GM18511 (cell line): ENCODE data around the gene CNOT8.

Experiments used
- ATAC-seq: cut with Tn5 transposase; IDR thresholded peaks from one replicate; pipeline ENCODE4 v1.9.1; 2021; ENCODE audit warnings: mild to moderate bottlenecking, moderate library complexity; ENCODE audit not compliant: unreplicated experiment

The CNOT8 gene

GRCh38 chr5:154863291-154864080, 5.1 kb downstream of the CNOT8 start:
- no peak for ATAC-seq

GRCh38 chr5:154865466-154866184, 7.2 kb downstream of the CNOT8 start:
- ATAC-seq = no peak

- ATAC-seq = no peak
These were observed 8.4 kb downstream of the CNOT8 start for GRCh38 chr5:154866841-154867240.

- ATAC-seq = no peak
These were observed 10.3 kb downstream of the CNOT8 start for GRCh38 chr5:154868702-154869101.

- no peak for ATAC-seq
These were observed 13.3 kb downstream of the CNOT8 start for GRCh38 chr5:154871734-154872133.

DNA sequence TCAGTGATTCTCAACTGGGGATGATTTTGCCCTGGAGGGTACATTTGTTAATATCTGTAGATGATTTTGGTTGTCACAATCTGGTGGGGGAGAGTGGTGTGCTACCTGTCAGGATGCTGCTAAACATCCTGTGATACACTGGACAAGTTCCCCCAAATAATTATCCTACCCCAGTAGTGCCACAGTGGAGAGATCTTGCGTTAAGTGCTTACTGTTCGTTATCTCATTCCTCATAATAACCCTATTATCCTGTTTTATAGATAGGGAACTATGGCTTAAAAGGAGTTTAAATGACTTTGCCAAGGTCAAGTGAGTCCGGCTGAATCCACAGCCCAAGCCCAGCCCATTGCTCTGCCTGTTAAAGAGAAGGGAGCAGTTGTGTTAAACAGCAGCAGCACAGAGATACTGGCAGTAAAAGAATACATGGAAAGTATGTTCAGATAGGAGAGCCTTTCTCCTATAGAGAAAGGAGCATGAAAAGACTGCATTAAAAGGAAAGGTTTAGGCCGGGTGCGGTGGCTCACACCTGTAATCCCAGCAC, 15.4 kb downstream of the CNOT8 start:
- no peak for ATAC-seq

- ATAC-seq = no peak
These were observed 20.4 kb downstream of the CNOT8 start for GRCh38 chr5:154878642-154879335.

- no peak for ATAC-seq
These were observed 23.6 kb downstream of the CNOT8 start for GRCh38 chr5:154881986-154882385.

- no peak for ATAC-seq
These were observed 26.0 kb downstream of the CNOT8 start for GRCh38 chr5:154884424-154884823.

GRCh38 chr5:154885439-154885838, 27.0 kb downstream of the CNOT8 start:
- no peak for ATAC-seq

GRCh38 chr5:154892369-154892771, 33.9 kb downstream of the CNOT8 start:
- ATAC-seq = no peak

GRCh38 chr5:154893381-154893780, 35.0 kb downstream of the CNOT8 start:
- no peak for ATAC-seq

GRCh38 chr5:154895606-154896561, 37.5 kb downstream of the CNOT8 start:
- no peak for ATAC-seq

GRCh38 chr5:154896562-154897165, 38.2 kb downstream of the CNOT8 start:
- no peak for ATAC-seq

GRCh38 chr5:154898210-154898609, 39.8 kb downstream of the CNOT8 start:
- no peak for ATAC-seq

DNA sequence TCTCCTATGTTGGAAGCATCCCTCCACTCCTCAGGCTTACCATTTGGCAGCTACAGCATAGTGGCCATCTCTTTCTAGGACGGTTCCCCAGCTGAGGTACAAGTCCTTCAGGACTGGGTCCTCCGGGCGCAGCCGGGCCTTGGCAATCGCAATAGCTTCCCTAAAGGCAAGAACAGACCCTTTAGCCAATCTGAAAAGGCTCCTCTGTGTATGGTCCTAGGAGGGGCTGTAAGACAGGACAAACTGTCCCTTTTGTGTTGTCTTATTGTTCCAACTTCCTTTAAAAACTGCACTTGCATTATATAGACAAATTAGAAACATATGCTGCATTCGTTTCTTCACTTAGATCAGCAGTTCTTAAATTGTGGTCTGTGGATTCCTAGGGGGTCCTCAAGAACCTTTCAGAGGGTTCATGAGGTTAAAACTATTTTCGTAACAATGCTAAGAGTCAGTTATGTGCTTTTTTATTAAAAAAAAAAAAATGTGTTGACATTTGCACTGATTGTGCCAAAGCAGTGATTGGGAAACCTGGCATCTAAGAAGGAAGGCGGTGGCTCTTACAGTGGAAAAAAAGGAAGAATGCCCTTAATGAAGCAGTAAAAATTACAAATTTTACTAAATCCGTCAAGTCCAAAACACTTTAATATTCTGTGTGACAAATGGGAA, 40.9 kb downstream of the CNOT8 start:
- no peak for ATAC-seq

DNA sequence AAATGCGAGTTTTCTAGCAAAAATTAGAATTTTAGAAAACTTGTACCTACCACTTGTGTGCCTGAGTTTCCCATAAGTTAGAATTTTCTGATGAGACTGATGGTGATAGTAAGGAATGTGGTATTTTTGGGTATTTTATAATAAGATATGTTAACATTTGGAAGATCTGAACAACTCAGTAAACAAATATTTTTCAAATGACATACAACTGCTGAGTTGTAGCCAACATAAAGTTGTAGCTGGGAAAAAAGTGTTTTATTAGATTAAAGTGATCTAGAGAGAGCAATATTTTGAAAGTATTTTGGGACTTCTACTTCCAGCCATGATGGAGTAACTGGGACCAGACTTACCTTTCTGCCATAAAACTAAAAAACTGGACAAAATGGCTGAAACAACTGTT, 41.6 kb downstream of the CNOT8 start:
- ATAC-seq = no peak

DNA sequence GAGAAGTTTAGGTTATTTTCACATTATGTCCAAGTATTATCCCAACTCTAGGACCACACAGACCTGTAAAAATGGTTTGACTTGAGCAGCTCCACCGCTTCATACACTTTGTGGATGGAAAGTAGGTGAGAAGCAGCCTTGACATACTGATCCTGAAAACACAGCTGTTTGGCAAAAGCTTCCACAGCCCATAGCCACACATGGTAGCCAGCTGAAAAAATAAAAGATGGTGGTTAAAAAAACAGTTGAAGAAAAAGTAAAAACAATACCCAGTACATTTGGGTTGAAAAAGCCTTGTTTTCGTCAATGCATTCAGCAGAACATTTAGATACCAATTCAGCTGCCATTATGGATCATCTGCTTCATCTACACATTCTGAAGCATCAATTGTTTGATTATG, 42.8 kb downstream of the CNOT8 start:
- no peak for ATAC-seq

DNA sequence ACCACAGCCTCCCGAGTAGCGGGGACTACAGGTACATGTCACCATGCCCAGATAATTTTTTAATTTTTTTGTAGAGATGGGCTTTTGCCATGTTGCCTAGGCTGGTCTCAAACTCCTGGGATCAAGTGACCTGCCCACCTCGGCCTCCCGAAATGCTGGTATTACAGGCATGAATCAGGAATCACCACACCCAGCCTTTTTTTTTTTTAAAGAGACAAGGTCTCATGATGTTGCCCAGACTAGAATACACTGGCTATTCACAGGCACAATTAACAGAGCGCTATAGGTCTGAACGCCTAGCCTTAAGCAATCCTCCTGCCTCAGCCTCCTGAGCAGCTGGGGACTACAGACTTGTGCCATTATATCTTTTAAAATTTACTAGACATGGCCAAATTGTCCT, 43.5 kb downstream of the CNOT8 start:
- no peak for ATAC-seq
